ENCODE results near the gene MR1. TPM values are rescaled to one million over a fixed set of nuclear protein-coding genes. Genes with fewer than 3 reads are reported as not detected.

Gene MR1
- total and polyA plus RNA-seq, 2 of the 13 experiments (the other 11 are each of a cell fraction or from before 2014, with no cell fraction given), result 7.7 to 10.4 TPM

- TF ChIP-seq ZNF556 (CRISPR knock-in tag; IDR thresholded peaks at IDR 0.05; ENCODE audit: borderline replicate concordance) (peak; percentile 36; the same call in 1 of the 2 replicates), GATAD1 (CRISPR knock-in tag; IDR thresholded peaks at IDR 0.05) (no peak), ZNF543 (CRISPR knock-in tag; IDR thresholded peaks at IDR 0.05) (no peak), KAT8 (CRISPR knock-in tag; IDR thresholded peaks at IDR 0.05) (peak; percentile 39; the same call in 1 of the 2 replicates), ZNF773 (CRISPR knock-in tag; IDR thresholded peaks at IDR 0.05; ENCODE audit: borderline replicate concordance) (no peak), GMEB2 (CRISPR knock-in tag; IDR thresholded peaks at IDR 0.05; ENCODE audit: low read depth) (no peak), ATAD3A (CRISPR knock-in tag; IDR thresholded peaks at IDR 0.05) (no peak), ZBTB7B (CRISPR knock-in tag; IDR thresholded peaks at IDR 0.05) (peak; percentile 80; the same call in 1 of the 2 replicates), TEAD2 (CRISPR knock-in tag; IDR thresholded peaks at IDR 0.05) (no peak), ARNT2 (CRISPR knock-in tag; IDR thresholded peaks at IDR 0.05; ENCODE audit: low read depth) (0 out of 2 replicates have a peak, but pooled peaks have one; percentile 27), IKZF1 (IDR thresholded peaks at IDR 0.05) (no peak), ZNF737 (CRISPR knock-in tag; IDR thresholded peaks at IDR 0.05; ENCODE audit: borderline replicate concordance) (no peak), HDAC2 (CRISPR knock-in tag; IDR thresholded peaks at IDR 0.05) (peak; percentile 78; the same call in 1 of the 2 replicates), ZNF3 (CRISPR knock-in tag; IDR thresholded peaks at IDR 0.05) (no peak), U2AF1 (optimal IDR thresholded peaks at IDR 0.05; ENCODE audit: low read depth, low read length) (no peak), TCF7 (IDR thresholded peaks at IDR 0.05; ENCODE audit: low read depth) (0 out of 2 replicates have a peak, but pooled peaks have one; percentile 8), HMGA1 (CRISPR knock-in tag; conservative IDR thresholded peaks at IDR 0.05) (no peak), TEAD3 (CRISPR knock-in tag; optimal IDR thresholded peaks at IDR 0.05; ENCODE audit: borderline replicate concordance) (no peak), SRSF9 (IDR thresholded peaks at IDR 0.05; ENCODE audit: borderline replicate concordance, insufficient read depth, low read depth, low read length, poor library complexity, severe bottlenecking) (no peak), ZNF761 (CRISPR knock-in tag; conservative IDR thresholded peaks at IDR 0.05) (no peak), LCORL (IDR thresholded peaks at IDR 0.05) (no peak), LCORL (CRISPR knock-in tag; IDR thresholded peaks at IDR 0.05) (peak; percentile 86), PLRG1 (conservative IDR thresholded peaks at IDR 0.05) (no peak)
- TF ChIP-seq, protein P1, sequence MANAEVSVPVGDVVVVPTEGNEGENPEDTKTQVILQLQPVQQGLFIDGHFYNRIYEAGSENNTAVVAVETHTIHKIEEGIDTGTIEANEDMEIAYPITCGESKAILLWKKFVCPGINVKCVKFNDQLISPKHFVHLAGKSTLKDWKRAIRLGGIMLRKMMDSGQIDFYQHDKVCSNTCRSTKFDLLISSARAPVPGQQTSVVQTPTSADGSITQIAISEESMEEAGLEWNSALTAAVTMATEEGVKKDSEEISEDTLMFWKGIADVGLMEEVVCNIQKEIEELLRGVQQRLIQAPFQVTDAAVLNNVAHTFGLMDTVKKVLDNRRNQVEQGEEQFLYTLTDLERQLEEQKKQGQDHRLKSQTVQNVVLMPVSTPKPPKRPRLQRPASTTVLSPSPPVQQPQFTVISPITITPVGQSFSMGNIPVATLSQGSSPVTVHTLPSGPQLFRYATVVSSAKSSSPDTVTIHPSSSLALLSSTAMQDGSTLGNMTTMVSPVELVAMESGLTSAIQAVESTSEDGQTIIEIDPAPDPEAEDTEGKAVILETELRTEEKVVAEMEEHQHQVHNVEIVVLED (CRISPR knock-in tag; IDR thresholded peaks at IDR 0.05; ENCODE audit: borderline replicate concordance), result no peak
- TF ChIP-seq, protein P2, sequence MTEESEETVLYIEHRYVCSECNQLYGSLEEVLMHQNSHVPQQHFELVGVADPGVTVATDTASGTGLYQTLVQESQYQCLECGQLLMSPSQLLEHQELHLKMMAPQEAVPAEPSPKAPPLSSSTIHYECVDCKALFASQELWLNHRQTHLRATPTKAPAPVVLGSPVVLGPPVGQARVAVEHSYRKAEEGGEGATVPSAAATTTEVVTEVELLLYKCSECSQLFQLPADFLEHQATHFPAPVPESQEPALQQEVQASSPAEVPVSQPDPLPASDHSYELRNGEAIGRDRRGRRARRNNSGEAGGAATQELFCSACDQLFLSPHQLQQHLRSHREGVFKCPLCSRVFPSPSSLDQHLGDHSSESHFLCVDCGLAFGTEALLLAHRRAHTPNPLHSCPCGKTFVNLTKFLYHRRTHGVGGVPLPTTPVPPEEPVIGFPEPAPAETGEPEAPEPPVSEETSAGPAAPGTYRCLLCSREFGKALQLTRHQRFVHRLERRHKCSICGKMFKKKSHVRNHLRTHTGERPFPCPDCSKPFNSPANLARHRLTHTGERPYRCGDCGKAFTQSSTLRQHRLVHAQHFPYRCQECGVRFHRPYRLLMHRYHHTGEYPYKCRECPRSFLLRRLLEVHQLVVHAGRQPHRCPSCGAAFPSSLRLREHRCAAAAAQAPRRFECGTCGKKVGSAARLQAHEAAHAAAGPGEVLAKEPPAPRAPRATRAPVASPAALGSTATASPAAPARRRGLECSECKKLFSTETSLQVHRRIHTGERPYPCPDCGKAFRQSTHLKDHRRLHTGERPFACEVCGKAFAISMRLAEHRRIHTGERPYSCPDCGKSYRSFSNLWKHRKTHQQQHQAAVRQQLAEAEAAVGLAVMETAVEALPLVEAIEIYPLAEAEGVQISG (CRISPR knock-in tag; IDR thresholded peaks at IDR 0.05), result peak; percentile 55; the same call in 1 of the 2 replicates
- TF ChIP-seq, protein P3, sequence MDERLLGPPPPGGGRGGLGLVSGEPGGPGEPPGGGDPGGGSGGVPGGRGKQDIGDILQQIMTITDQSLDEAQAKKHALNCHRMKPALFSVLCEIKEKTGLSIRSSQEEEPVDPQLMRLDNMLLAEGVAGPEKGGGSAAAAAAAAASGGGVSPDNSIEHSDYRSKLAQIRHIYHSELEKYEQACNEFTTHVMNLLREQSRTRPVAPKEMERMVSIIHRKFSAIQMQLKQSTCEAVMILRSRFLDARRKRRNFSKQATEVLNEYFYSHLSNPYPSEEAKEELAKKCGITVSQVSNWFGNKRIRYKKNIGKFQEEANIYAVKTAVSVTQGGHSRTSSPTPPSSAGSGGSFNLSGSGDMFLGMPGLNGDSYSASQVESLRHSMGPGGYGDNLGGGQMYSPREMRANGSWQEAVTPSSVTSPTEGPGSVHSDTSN (CRISPR knock-in tag; IDR thresholded peaks at IDR 0.05), result no peak
Measured at GRCh38 chr1:181044449-181044966, 10.7 kb downstream of the MR1 start (continued).
